T1000 (cell line): Measurements from ENCODE around the gene SCN7A.
"Not testable (repeated sequence)": the region's sequence is repeated elsewhere in the genome, so short reads cannot be mapped to it uniquely, and the experiment has no call there.

Experiments used
- DNase-seq: peaks from one replicate; lab custom pipeline; 2025; ENCODE audit warnings: mixed read lengths; lab: John Stamatoyannopoulos, UW

Gene SCN7A

DNA sequence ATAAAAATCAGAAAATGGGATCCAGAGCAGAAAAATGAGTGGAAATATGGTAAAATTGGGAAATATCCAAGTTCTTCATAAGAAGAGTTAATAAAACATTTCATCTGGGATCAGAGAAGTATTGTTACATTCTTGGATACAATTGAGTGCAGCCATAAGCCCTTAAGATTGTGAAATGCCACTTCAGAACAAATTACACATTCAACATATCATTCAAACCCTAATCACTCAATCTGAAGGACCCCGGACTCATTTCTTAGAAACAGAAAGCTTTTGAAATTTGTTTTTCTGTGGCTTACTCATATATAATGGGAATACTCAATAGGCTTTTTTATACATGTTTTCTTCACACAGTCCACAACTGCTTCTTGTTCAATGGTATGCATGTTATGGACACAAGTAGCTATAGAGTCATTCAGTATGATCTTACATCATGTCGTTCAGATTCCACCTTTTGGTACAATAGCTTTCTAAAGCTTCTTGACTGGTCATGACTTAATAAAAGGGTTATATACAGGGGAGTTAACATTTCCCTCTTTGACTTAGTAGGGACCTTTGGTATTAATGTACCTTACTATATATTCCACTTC lies 39.9 kb downstream of the SCN7A start:
- DNase-seq, result no peak

DNA sequence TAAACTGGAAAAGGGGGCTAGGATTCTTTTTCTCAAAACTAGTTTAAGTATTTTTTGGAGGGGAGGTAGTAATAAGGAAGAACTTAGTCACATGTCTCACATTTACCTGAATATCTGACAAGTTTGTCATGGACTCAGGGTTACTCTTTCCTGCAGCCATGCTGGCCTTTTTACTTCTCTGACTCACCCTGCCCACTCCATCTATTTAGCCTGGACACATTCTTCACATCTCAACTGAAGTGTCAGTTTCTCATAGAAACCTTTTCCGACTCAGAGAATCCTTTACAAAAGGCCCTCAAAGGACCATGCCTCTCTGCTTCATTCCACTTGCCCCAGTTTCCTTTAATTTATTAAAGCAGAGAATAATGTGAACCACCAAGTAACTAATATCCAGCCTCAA lies 42.6 kb downstream of the SCN7A start:
- no peak for DNase-seq

DNA sequence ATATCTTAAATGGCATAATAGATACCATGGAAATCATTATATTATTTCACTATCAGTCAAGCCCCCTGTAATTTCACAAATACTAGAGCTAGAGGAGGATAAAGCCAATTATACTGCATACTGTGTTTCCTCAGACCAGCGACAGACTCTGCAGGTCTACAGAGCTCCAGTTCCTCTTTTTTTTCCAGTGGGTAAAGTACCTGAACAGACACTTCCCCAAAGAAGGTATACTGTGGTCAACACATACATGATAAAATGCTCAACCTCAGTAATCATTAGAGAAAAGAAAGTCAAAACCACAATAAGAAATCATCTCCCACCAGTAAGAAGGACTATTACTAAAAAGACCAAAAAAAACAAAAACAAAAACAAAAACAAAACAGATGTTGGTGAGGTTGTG lies 44.6 kb downstream of the SCN7A start:
- DNase-seq, result no peak

DNA sequence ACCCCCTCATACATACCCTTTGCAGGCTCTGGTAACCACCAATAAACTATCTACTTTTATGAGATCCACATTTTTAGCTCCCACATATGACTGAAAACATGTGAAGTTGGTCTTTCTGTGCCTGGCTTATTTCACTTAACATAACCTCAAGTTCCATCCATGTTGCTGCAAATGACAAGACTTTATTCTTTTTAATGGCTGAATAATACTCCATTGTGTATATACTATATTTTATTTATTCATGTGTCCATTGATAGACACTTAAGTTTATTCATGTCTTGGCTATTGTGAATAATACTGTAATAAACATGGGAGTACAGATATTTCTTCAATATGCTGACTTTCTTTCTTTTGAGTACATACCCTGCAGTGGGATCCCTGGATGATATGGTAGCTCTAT lies 45.9 kb downstream of the SCN7A start:
- DNase-seq, result no peak

DNA sequence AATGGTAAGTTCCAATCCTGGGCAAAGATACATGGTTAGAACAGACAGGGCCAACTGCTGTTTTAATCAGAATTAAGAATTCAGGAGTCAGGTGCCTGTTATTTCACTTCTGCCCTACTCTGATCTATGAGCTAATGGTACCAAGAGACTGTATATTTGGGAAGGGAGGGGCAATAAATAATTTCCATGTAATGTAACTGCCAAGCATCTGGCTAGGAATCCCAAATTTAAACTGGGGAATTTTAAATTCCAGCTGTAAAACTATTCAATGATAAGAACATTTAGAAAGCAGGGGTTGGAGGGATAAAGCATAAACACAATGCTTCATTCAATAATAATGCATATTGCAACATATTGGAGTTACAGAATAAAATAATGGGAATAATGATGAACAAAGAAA lies 49.7 kb downstream of the SCN7A start:
- no peak for DNase-seq

DNA sequence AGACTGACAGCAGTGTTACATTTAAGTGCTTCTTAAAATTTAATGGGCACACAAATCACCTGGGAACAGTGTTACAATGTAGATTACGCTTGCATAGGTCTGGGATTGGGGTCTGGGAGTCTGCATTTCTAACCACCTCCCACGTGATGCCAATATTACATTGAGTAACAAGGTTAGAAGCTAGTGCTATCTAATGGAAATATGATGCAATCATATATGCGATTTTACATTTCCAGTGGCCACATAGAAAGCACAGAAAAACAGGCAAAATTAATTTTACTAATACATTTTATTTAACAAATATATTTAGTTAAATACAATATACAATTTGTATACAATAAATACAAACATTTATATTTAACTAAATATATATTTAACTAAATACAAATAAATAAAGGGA lies 53.7 kb downstream of the SCN7A start:
- no peak for DNase-seq

DNA sequence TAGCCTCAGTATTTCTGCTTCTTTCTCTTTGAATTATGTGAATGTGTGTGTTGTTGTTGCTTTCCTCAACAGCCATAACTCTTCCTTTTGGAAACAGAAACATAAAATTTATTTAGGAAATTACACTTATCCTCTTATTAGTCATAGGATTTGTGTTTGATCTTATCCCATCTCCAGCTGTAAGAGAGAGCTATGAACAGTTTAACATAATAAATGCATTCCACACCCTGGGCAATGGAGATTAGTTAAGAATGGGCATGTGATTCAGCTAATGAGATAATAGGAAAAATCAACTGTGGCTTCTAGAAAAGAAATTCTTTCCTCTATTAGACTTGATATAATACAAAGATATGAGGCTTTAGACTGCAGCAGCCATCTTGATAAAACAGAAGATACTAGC lies 55.0 kb downstream of the SCN7A start:
- DNase-seq, result no peak

DNA sequence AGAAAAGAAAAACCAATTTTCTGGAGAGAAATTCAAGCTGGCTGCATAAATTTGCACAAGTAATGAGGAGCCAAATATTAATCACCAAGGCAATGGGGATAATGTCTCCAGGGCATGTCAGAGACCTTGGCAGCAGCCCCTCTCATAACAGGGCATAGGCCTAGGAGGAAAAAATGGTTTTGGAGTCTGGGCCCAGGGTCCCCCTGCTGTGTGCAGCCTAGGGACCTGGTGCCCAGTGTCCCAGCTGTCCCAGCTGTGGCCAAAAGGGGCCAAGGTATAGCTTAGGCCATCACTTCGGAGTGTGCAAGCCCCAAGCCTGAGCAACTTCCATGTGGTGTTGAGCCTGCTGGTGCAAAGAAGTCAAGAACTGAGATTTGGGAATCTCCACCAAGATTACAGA lies 57.1 kb downstream of the SCN7A start:
- no peak for DNase-seq

DNA sequence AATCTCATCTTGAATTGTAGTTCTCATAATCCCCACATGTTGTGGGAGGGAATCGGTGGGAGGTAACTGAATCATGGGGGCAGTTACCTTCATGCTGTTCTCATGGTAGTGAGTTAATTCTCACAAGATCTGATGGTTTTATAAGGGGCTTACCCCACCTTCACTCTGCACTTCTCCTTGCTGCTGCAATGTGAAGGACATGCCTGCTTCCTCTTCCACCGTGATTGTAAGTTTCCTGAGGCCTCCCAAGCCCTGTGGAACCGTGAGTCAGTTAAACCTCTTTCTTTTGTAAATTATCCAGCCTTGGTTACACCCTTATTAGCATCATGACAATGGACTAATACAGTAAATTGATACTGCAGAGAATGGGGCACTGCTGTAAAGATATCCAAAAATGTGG lies 57.9 kb downstream of the SCN7A start:
- DNase-seq, result no peak

DNA sequence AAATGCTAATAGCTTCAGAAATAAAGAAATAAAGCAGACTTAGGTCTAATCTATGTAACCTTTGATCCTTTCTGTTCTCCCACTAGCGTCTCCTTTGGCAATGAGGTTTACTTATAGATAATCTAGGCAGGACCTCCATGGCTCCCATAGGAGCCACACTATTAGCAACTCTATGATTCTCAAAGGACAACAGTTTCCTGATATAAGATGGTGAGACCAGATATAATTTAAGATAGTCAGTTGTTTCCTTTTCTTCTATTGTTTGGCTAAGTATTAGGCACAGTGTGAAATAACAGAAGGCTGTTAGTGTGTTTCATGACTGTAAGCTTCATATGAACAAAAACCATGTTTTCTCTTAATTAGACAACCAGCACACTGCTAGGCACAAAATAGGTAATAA lies 59.6 kb downstream of the SCN7A start:
- DNase-seq, result no peak

DNA sequence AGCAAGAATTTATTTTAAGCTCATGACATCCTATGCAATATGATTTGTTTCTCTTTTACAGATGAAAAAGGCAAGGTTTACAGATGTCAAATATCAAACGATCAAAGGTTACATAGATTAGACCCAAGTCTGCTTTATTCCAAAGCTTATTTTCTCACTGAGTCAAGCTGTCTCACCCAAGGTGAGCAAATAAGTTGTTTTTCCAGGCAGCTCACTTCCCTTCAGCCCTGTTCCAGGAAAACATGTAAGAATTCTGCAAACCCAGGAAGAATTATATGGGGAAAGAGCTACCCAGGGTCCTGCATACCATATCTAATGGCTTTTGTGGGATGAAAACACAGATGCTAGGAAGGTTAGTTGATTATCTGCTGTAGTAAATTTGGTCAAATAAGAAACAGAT lies 60.6 kb downstream of the SCN7A start:
- DNase-seq, result no peak

DNA sequence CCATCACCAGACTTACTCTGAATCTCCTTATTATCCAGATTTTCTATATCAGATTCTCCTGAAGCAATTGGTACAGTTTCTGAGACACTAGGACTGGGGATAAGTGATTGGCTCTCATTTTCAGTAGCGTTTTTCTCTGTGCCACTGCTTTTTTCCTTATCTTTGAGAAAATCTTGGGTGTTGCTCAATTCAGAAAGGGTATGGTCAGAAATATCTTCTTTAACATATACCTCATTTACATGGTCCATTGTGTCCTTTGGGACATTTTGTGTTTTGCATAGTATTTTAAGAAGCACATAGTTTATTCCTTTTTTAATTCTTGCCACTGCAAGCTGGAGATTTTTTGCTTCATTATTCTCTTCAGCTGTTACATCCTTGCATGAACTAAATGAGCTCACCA lies 61.7 kb downstream of the SCN7A start:
- DNase-seq, result no peak

DNA sequence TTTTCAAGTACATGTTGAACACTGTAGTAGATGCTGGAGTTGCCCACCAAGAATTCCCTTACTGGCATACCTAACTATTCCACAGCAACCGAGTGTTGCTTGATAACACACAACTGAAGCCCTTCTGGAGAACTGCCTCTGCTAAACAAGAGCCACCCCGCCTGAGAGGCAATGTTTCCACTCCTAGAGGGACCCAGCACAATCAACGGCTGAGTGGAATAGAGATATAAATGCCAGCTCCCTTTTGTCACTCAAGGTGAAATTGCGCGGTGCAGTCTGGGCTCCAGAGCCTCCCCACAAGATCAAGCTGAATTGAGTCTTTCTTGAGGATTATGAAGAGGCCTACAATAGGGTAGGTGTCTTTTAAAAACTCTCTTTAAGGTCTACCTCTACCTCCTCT lies 69.2 kb downstream of the SCN7A start:
- no peak for DNase-seq

DNA sequence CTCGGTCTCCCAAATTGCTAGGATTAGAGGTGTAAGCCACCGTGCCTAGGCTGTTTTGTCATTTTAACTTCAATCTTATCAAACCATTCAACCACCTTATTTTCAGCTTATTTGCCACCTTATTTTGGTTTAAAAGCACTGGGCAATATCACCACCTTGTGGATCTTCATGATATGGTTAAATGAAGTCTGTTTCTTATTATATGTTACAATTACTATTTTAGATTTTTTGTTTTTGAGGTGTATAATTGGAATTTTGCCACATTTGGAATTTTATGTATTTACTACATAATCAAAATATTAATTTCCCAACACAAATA lies 74.5 kb downstream of the SCN7A start:
- DNase-seq, result no peak

DNA sequence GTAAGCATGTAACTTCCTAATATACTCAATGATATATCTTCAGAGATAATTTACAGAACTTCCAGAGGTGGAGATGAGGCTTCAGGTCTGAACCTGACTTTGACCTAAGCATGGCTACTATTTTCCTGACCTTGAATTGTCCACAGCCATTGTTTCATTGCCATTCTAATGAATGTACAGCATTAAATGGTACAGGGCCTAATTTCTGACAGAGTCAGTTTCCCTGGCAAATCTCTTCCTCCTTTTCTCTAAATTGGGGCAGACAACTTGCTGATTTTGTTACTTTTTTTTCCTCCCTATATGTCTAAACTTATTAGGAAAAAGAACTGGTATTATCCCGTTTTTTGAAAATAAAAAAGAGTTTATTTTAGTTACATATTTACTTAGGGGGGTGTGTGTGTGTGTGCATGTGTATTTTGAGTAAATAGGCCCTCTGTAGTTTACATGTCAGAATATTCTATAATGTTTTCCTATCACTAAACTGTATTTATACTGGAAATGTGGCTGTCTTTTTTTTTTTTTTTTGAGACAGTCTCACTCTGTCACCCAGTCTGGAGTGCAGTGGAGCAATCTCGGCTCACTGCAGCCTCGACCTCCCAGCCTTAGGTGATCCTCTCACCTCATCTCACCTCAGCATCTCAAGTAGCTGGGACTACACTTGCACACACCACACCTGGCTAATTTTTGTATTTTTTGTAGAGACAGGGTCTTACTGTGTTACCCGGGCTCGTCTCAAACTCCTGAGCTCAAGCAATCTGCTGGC lies 75.0 kb downstream of the SCN7A start:
- DNase-seq, result no peak

DNA sequence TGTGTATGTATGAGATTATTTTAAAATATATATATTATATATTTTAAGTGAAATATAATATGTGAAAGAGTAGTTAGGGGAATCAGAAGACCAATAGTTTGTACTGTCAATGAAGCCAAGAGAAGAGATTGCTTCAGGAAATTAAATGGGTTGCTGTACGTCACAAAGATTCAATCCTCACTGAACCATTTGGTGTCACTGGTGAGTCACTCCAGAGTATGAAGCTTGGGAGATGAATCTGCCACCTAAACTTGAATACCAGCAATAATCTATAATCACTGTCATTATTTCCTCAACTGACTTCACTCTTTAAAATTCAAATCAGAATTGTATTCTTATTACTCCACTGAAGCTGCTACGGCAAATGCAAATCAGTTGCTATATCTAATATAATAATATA lies 76.4 kb downstream of the SCN7A start:
- no peak for DNase-seq

DNA sequence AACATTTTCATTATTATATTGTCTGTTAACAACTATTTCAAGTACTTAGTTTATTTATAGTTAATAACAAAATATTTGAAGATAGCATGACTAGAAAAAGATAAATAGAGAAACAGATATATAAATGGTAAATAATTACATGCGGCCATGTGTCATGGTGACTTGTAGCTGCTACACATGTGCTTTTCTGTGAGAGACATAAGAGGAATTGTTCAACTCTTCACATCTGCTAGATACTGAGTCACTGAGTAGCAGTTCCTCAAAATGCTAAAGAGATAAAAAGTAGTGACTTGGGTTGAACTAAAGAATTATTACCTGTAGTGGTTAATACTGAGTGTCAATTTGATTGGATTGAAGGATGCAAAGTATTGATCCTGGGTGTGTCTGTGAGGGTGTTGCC lies 80.8 kb downstream of the SCN7A start:
- no peak for DNase-seq

DNA sequence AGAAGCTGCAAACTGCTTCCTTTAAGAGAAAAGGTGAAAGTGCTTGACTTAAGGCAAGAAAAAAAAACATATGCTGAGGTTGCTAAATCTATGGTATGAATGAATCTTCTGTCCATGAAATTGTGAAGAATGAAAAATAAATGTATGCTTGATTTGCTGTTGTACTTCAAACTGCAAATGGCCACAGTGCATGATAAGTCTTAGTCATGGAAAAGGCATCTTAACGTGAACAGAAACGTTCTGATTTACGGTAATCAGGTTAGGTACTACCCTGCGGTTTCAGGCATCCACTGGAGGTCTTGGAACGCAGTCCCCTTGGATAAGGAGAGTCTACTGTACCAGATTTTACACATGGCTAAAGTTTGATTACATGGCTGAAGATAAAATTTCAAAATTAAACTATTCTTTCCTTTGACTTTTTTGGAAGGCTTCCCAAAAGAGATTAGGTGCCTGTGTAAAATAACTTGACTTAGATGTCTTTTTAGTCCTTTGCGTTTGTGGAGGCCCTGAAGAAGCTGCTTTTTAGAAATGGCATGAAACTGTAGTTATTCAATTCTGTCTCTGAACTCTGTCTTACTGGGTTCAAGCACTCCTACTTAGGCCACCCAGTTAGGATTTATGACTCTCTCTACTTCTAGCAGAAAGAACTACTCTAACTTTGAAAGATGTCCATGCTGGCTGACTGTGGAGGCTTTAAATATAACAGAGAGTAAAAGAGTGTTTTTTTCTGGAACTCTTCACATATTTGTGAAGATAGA lies 82.4 kb downstream of the SCN7A start:
- DNase-seq, result no peak

DNA sequence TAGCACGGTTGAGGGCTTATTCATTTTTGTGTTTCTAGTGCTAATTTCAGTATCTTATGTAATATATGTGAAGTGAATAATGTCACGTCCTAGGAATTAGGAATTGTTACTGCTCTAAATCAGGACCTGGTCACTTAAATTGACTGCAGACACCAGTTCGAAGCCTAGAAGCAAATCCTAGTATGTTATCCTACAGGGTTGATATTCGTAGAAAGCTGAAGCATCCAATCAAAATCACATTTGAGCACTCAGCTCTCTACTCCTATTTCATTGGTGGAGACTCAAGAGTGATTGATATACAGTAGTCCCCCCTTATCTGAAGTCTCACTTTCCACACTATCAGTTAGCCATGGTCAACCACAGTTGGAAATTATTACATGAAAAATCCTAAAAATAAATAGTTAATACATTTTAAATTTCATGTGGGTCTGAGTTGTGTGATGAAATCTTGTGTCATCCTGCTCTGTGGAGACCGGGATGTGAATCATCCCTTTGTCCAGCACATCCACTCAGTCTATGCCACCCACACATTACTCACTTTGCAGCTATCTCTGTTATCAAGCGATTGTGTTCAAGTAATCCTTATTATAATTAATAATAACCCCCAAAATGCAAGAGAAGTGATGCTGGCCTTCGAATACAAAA lies 83.1 kb downstream of the SCN7A start:
- no peak for DNase-seq

DNA sequence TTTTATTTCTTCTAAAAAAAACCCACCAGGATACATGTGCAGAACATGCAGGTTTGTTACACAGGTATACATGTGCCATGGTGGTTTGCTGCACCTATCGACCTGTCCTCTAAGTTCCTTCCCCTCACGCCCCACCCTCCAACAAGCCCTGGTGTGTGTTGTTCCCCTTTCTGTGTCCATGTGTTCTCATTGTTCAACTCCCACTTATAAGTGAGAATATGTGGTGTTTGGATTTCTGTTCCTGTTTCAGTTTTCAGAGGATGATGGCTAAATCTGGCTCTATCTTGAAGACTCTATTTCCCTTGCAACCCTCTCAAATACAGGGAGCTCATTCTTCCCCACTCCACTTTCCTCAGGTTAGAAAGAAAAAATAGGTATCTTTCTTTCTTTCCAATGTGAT lies 86.3 kb downstream of the SCN7A start:
- DNase-seq, result not testable (repeated sequence)

DNA sequence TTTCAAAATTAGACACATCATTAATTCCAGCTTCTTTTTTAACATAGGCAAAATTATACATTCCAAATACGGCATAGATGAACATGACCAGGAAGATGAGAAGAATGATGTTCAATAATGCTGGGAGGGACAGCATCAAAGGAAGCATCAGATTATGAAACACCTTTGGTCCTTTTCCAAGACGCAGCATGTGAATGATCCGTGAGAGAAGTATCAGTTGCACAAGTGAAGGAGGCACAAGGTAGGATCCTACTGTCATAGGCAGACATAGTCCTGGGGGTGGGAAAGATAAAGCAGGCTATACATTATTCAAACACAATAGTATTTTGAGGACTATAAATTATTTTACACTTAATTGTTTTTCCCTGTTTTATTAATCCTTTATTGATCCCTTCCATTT lies 87.7 kb downstream of the SCN7A start:
- no peak for DNase-seq

DNA sequence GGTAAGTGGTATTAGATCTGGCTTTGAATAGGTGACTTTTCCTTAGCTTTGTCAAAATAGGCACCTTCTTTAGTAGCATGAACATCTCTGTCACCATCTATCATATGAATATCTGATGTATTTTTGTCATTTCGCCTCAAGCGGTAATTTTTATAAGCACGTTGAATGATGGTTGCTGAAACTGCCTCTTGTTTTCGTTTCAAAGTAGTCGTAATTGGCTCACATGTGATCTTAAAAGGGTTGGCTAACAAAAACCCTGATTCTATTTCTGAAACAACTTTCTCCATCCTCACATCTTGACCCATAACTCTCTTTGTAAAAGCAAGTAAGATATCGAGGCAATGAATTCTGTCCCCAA lies 88.5 kb downstream of the SCN7A start:
- no peak for DNase-seq
